Measurements from ENCODE around the gene CFAP53. TPM values are rescaled to one million over a fixed set of nuclear protein-coding genes. Genes with fewer than 3 reads are reported as not detected.

CFAP53 gene
- total and polyA plus RNA-seq, 8 donors, result 0.20 to 6.3 (median 3.5) TPM

- no peak for DNase-seq
Observed at GRCh38 chr18:50207722-50208121, 58.6 kb downstream of the CFAP53 start.

GRCh38 chr18:50203801-50204604 is 62.3 kb downstream of the CFAP53 start:
- peak; percentile 36 to 39 for TF ChIP-seq CTCF (IDR thresholded peaks at IDR 0.05)
- no peak overlapping the region for H3K4me3 ChIP-seq
- no peaks in the 10 kb centered on the region for H3K36me3 ChIP-seq
- intact Hi-C loops (cut with DNase I), result no loop called here
- H3K27me3 ChIP-seq, result peaks cover 0 to 36% of the 10 kb centered on the region in 2 donors
- H3K27ac ChIP-seq, result no peak overlapping the region
- no peaks in the 10 kb centered on the region for H3K4me1 ChIP-seq
- peaks cover 0 to 3% of the 10 kb centered on the region in 2 donors for H3K9me3 ChIP-seq
- DNase-seq (peak in 1 of 4 donors; percentile 52), ATAC-seq (peak; percentile 88)

More at GRCh38 chr18:50207722-50208121, 58.6 kb downstream of the CFAP53 start:
- no peak for TF ChIP-seq CTCF (IDR thresholded peaks at IDR 0.05)
- Histone ChIP-seq H3K36me3 (no peaks in the 10 kb centered on the region), H3K4me1 (no peaks in the 10 kb centered on the region), H3K4me3 (no peak overlapping the region), H3K27ac (no peak overlapping the region), H3K27me3 (peaks cover 0 to 38% of the 10 kb centered on the region in 2 donors), H3K9me3 (no peaks in the 10 kb centered on the region)
- no peak for ATAC-seq
- intact Hi-C loops (cut with DNase I), result no loop called here

GRCh38 chr18:50201476-50202018 is 64.7 kb downstream of the CFAP53 start:
- intact Hi-C loops (cut with DNase I), result no loop called here
- Histone ChIP-seq H3K4me1 (no peaks in the 10 kb centered on the region), H3K27ac (no peak overlapping the region), H3K4me3 (no peak overlapping the region), H3K27me3 (peaks cover 3 to 61% of the 10 kb centered on the region in 2 donors), H3K36me3 (no peaks in the 10 kb centered on the region), H3K9me3 (peaks cover 0 to 3% of the 10 kb centered on the region in 2 donors)
- no peak for ATAC-seq
- DNase-seq, result no peak
- no peak for TF ChIP-seq CTCF (IDR thresholded peaks at IDR 0.05)

- H3K27ac ChIP-seq, result no peak overlapping the region
- no peak for TF ChIP-seq CTCF (IDR thresholded peaks at IDR 0.05)
- intact Hi-C loops (cut with DNase I), result no loop called here
- DNase-seq (no peak), ATAC-seq (no peak)
- H3K36me3 ChIP-seq, result no peaks in the 10 kb centered on the region
- peaks cover 17 to 65% of the 10 kb centered on the region in 2 donors for H3K27me3 ChIP-seq
- H3K4me1 ChIP-seq, result peaks cover 0 to under 1% of the 10 kb centered on the region in 2 donors
- H3K4me3 ChIP-seq, result no peak overlapping the region
- peaks cover 0 to 3% of the 10 kb centered on the region in 2 donors for H3K9me3 ChIP-seq
Observed at GRCh38 chr18:50199921-50200320, 66.4 kb downstream of the CFAP53 start.

GRCh38 chr18:50199346-50199855 is 66.9 kb downstream of the CFAP53 start:
- Histone ChIP-seq H3K9me3 (peaks cover 0 to 3% of the 10 kb centered on the region in 2 donors), H3K4me3 (no peak overlapping the region), H3K4me1 (peaks cover 0 to 6% of the 10 kb centered on the region in 2 donors), H3K27ac (no peak overlapping the region), H3K27me3 (peaks cover 22 to 65% of the 10 kb centered on the region in 2 donors), H3K36me3 (no peaks in the 10 kb centered on the region)
- intact Hi-C loops (cut with DNase I), result no loop called here
- no peak for DNase-seq
- no peak for ATAC-seq
- no peak for TF ChIP-seq CTCF (IDR thresholded peaks at IDR 0.05)
